Suprapubic skin (tissue), 3 donors: ENCODE measurements around the gene THRB.

Experiments used
- CTCF ChIP-seq, 2 donors: fragments of 200-600 bp in 1 of 2; fragments of 450-650 bp in 1 of 2; sonication (generic) in 1 of 2; IDR thresholded peaks; one replicate each; pipeline ENCODE4 v1.5.1; 2016 to 2019; ENCODE audit warnings: antibody characterized with exemption in 2 of 2, mild to moderate bottlenecking in 1 of 2, moderate library complexity in 1 of 2
- EP300 ChIP-seq: sonication (generic); formaldehyde crosslinking; IDR thresholded peaks from one replicate; pipeline ENCODE4 v1.6.1; 2017; ENCODE audit warnings: antibody characterized with exemption
- POLR2A ChIP-seq, 2 donors: fragments of 450-650 bp; IDR thresholded peaks; one replicate each; pipeline ENCODE4 v1.6.1; 2017; ENCODE audit warnings: antibody characterized with exemption in 2 of 2, mild to moderate bottlenecking in 2 of 2, moderate library complexity in 2 of 2

DNA sequence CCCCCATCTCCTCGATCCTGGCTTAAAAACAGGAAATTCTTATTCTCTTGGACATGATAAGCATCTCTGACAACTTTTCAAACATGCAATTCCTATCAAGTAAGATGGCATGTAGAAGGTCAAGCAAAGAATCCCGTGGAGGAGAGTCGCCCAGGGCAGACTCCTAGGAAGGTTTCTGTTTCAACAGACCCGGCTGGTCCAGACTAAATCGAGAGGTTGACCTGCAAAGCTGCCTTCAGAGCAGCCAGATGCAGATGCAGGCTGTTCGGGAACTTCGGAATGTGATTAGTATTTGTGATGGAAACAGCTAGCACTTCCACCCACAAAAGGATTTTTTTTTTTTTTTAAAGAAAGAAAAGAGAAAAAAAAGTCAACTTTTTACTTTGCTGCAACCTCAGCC is 332.8 kb downstream of the THRB start:
- no peak for TF ChIP-seq CTCF (IDR thresholded peaks at IDR 0.05)
- TF ChIP-seq POLR2A (IDR thresholded peaks at IDR 0.05) = no peak
- TF ChIP-seq EP300 = no peak
